HCT116 (cell line): Measurements from ENCODE around the gene TLE4. TPM values are rescaled to one million over a fixed set of nuclear protein-coding genes. Genes with fewer than 3 reads are reported as not detected.

Source experiments
- ATAC-seq: fragments of 200-7000 bp; cut with Tn5 transposase; 2 replicates; pipeline ENCODE4 v1.9.1; 2020; ENCODE audit warnings: mild to moderate bottlenecking, moderate library complexity
- BruUV-seq: library from RNA; stranded (reverse); fragments of 400-500 nt; replicated peaks from 2 replicates; lab custom pipeline; 2021; lab: Mats Ljungman, UMichigan
- CTCF ChIA-PET: fragments of 300-600 bp; sonication (Branson Sonifier 250); formaldehyde crosslinking; loops from one replicate; lab custom pipeline; 2021; ENCODE audit warnings: antibody characterized with exemption; lab: Charles Lee
- POLR2A ChIA-PET: fragments of 300-600, 350-600 bp; sonication (Branson Sonifier 250); formaldehyde crosslinking; loops from one replicate; lab custom pipeline; 2021; ENCODE audit warnings: antibody characterized with exemption; lab: Charles Lee
- RAD21 ChIA-PET, 2 experiments: fragments of 300-600 bp; sonication (Branson Sonifier 250); formaldehyde crosslinking; loops; one replicate each; lab custom pipeline; 2023; ENCODE audit warnings: low total read pairs in 2 of 2; ENCODE audit not compliant: uncharacterized antibody in 2 of 2, unreplicated experiment in 2 of 2, low non-redundant PET in 1 of 2; lab: Charles Lee
- DNase-seq: peaks from one replicate; pipeline ENCODE4 v3.0.0-alpha.2; 2010; ENCODE audit warnings: low read depth, low spot score
- H2AFZ ChIP-seq: fragments of 200-600 bp; shearing (Covaris generic), sonication (generic); 2 replicates; pipeline ENCODE4 v1.6.1; 2017; ENCODE audit warnings: low read depth, mixed run types, mixed read lengths, antibody characterized with exemption, low read length; ENCODE audit not compliant: poor library complexity, severe bottlenecking
- H3K27ac ChIP-seq: 2 replicates; pipeline ENCODE4 v1.5.1; 2012; ENCODE audit warnings: low read depth, low read length
- H3K27me3 ChIP-seq: fragments of 200-600 bp; sonication (generic); 2 replicates; pipeline ENCODE4 v1.6.1; 2016; ENCODE audit warnings: mixed run types, low read length, mixed read lengths; ENCODE audit not compliant: insufficient read depth
- H3K36me3 ChIP-seq, 2 experiments: fragments of 200-500 bp in 1 of 2; fragments of 200-600 bp in 1 of 2; sonication (Bioruptor generic) in 1 of 2; sonication (generic) in 1 of 2; 2 replicates each; pipeline versions ENCODE4 v1.5.1 to v1.6.1; 2014 to 2016; ENCODE audit warnings: low read length in 2 of 2, inconsistent platforms in 1 of 2, mixed read lengths in 1 of 2, mixed run types in 1 of 2; ENCODE audit not compliant: insufficient read depth in 2 of 2, control insufficient read depth in 1 of 2
- H3K4me1 ChIP-seq, 2 experiments: fragments of 200-600 bp in 1 of 2; sonication (generic) in 1 of 2; 2 replicates each; pipeline versions ENCODE4 v1.5.1 to v1.6.1; 2012 to 2017; ENCODE audit warnings: low read length in 2 of 2, inconsistent platforms in 1 of 2, mild to moderate bottlenecking in 1 of 2, mixed read lengths in 1 of 2, mixed run types in 1 of 2, moderate library complexity in 1 of 2; ENCODE audit not compliant: insufficient read depth in 2 of 2, control insufficient read depth in 1 of 2
- H3K4me2 ChIP-seq: fragments of 200-600 bp; sonication (generic); 2 replicates; pipeline ENCODE4 v1.6.1; 2017; ENCODE audit warnings: mixed run types, low read length, mixed read lengths
- H3K4me3 ChIP-seq, 2 experiments: fragments of 200-600 bp in 1 of 2; sonication (generic) in 1 of 2; replicated peaks in 1 of 2; 2 replicates each; pipeline ENCODE4 v1.5.1; 2011 to 2016; ENCODE audit warnings: low read length in 2 of 2, control low read depth in 1 of 2, low read depth in 1 of 2, mild to moderate bottlenecking in 1 of 2, mixed read lengths in 1 of 2, mixed run types in 1 of 2
- H3K79me2 ChIP-seq: fragments of 200-600 bp; sonication (generic); 2 replicates; pipeline ENCODE4 v1.6.1; 2017; ENCODE audit warnings: mild to moderate bottlenecking, mixed run types, low read length, moderate library complexity, mixed read lengths; ENCODE audit not compliant: insufficient read depth
- H3K9ac ChIP-seq: fragments of 200-600 bp; sonication (generic); 2 replicates; pipeline ENCODE4 v1.6.1; 2016; ENCODE audit warnings: low read length, mixed read lengths
- H3K9me2 ChIP-seq: fragments of 200-600 bp; sonication (generic), shearing (Covaris generic); 2 replicates; pipeline ENCODE4 v1.6.1; 2017; ENCODE audit warnings: mixed run types, mild to moderate bottlenecking, moderate library complexity; ENCODE audit not compliant: insufficient read depth
- H3K9me3 ChIP-seq, 2 experiments: fragments of 200-500 bp in 1 of 2; fragments of 200-600 bp in 1 of 2; sonication (Bioruptor generic) in 1 of 2; sonication (generic) in 1 of 2; 2 replicates each; pipeline ENCODE4 v1.6.1; 2014 to 2017; ENCODE audit warnings: low read length in 2 of 2, mixed read lengths in 2 of 2, inconsistent platforms in 1 of 2, low read depth in 1 of 2, mild to moderate bottlenecking in 1 of 2, mixed run types in 1 of 2, moderate library complexity in 1 of 2; ENCODE audit not compliant: control insufficient read depth in 1 of 2, insufficient read depth in 1 of 2
- H4K20me1 ChIP-seq: fragments of 200-600 bp; sonication (generic), shearing (Covaris generic); 2 replicates; pipeline ENCODE4 v1.6.1; 2017; ENCODE audit warnings: mixed run types, mild to moderate bottlenecking, moderate library complexity; ENCODE audit not compliant: insufficient read depth
- CBX3 ChIP-seq: IDR thresholded peaks from 2 replicates; pipeline ENCODE4 v1.6.1; 2012; ENCODE audit warnings: low read depth
- EZH2phosphoT487 ChIP-seq: fragments of 200-600 bp; IDR thresholded peaks from 2 replicates; pipeline ENCODE4 v1.6.1; 2018; ENCODE audit warnings: antibody characterized with exemption, borderline replicate concordance
- FOSL1 ChIP-seq: IDR thresholded peaks from 2 replicates; pipeline ENCODE4 v1.6.1; 2012; ENCODE audit warnings: low read depth
- RAD21 ChIP-seq: IDR thresholded peaks from 2 replicates; pipeline ENCODE4 v1.6.1; 2012; ENCODE audit warnings: low read depth, mild to moderate bottlenecking
- SIN3A ChIP-seq: IDR thresholded peaks from 2 replicates; pipeline ENCODE4 v1.6.1; 2012; ENCODE audit warnings: low read depth
- YY1 ChIP-seq: IDR thresholded peaks from 2 replicates; pipeline ENCODE4 v1.6.1; 2011; ENCODE audit warnings: low read length, low read depth, moderate library complexity, mild to moderate bottlenecking; ENCODE audit not compliant: insufficient replicate concordance; ENCODE audit errors: extremely low read depth
- intact Hi-C: fragments of 100-400 bp; cut with micrococcal nuclease; formaldehyde crosslinking; loops from 2 replicates; pipeline ENCODE4 v1.10.0; 2022
- total RNA-seq: library from RNA; stranded (reverse); gene quantifications from one replicate; pipeline ENCODE4 v1.2.1, GENCODE V29; 2021; ENCODE audit not compliant: unreplicated experiment
- TF ChIP-seq, protein P1 (sequence below): IDR thresholded peaks from 2 replicates; pipeline ENCODE4 v1.6.1; 2012
- TF ChIP-seq, protein P2 (sequence below): IDR thresholded peaks from 2 replicates; pipeline ENCODE4 v1.6.1; 2012
- TF ChIP-seq, protein P3 (sequence below): IDR thresholded peaks from 2 replicates; pipeline ENCODE4 v1.6.1; 2011; ENCODE audit warnings: mild to moderate bottlenecking, low read length, moderate library complexity; ENCODE audit not compliant: insufficient replicate concordance; ENCODE audit errors: extremely low read depth

The TLE4 gene
- total RNA-seq, 1 experiment from 2014 or later = 0.39 TPM

DNA sequence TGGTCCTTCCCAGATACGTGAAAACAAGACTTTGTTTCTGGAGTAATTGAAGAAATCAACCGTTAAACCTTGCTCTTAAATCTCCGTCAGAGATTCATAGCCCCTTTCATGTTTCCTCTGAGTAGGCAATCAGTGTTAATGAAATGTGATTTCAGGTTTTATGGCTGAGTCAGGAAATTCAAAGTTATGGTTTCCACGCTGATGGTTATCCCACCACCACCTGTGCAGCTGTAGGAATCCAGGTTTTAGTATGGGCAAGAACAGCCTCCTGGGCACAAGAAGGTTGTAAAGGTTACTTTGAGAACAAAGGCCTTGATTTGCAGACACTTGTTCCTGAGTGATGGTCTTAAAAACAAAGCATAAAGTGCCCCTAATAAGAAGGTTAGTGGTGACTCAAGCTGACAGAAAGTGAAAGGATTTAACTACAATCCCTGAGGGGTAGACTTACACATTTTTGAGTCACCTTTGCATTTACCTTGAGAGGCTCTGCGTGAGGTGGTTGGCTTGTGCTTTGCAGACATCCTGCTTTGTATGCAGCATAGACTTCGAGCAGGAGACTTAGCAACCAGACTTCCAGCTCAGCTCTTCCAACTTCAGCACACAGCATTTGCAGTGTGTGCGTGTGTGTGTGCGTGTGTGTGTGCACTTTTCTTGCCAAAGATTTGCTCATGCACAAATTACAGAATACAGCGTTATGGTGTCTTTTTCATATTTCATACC, 159.6 kb downstream of the TLE4 start:
- TF ChIP-seq CBX3 (no peak), FOSL1 (no peak), RAD21 (no peak), YY1 (no peak), SIN3A (no peak), EZH2phosphoT487 (no peak)
- TF ChIP-seq, protein P1, sequence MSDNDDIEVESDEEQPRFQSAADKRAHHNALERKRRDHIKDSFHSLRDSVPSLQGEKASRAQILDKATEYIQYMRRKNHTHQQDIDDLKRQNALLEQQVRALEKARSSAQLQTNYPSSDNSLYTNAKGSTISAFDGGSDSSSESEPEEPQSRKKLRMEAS = no peak
- TF ChIP-seq, protein P2, sequence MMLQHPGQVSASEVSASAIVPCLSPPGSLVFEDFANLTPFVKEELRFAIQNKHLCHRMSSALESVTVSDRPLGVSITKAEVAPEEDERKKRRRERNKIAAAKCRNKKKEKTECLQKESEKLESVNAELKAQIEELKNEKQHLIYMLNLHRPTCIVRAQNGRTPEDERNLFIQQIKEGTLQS = no peak
- TF ChIP-seq, protein P3, sequence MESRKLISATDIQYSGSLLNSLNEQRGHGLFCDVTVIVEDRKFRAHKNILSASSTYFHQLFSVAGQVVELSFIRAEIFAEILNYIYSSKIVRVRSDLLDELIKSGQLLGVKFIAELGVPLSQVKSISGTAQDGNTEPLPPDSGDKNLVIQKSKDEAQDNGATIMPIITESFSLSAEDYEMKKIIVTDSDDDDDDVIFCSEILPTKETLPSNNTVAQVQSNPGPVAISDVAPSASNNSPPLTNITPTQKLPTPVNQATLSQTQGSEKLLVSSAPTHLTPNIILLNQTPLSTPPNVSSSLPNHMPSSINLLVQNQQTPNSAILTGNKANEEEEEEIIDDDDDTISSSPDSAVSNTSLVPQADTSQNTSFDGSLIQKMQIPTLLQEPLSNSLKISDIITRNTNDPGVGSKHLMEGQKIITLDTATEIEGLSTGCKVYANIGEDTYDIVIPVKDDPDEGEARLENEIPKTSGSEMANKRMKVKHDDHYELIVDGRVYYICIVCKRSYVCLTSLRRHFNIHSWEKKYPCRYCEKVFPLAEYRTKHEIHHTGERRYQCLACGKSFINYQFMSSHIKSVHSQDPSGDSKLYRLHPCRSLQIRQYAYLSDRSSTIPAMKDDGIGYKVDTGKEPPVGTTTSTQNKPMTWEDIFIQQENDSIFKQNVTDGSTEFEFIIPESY = no peak
- Histone ChIP-seq H2AFZ (no peak overlapping the region), H3K4me3 (no peak overlapping the region), H4K20me1 (no peaks in the 10 kb centered on the region), H3K36me3 (no peaks in the 10 kb centered on the region), H3K9me2 (no peaks in the 10 kb centered on the region), H3K9me3 (peaks cover 0 to 14% of the 10 kb centered on the region in 2 experiments; a peak in 2 of 4 replicates), H3K9ac (no peak overlapping the region), H3K79me2 (no peaks in the 10 kb centered on the region), H3K4me1 (no peaks in the 10 kb centered on the region), H3K27ac (no peak overlapping the region), H3K4me2 (no peak overlapping the region), H3K27me3 (no peaks in the 10 kb centered on the region)
- POLR2A ChIA-PET = no interaction called here
- CTCF ChIA-PET = no interaction called here
- BruUV-seq = no TSS peak
- no peak for ATAC-seq
- no peak for DNase-seq
- intact Hi-C loops = no loop called here
- RAD21 ChIA-PET = no interaction called here
